Osteoblast (primary cell): ENCODE results near the gene FCF1. TPM values are rescaled to one million over a fixed set of nuclear protein-coding genes. Genes with fewer than 3 reads are reported as not detected.

Experiments used
- DNase-seq: peaks from one replicate; pipeline ENCODE4 v3.0.0; 2011; ENCODE audit warnings: low spot score, mixed read lengths; ENCODE audit not compliant: insufficient read length; ENCODE audit errors: missing footprints
- H2AFZ ChIP-seq: 2 replicates; pipeline ENCODE4 v1.6.0; 2011; ENCODE audit warnings: mild to moderate bottlenecking, low read length
- H3K27ac ChIP-seq: 2 replicates; pipeline ENCODE4 v1.5.1; 2011; ENCODE audit warnings: mild to moderate bottlenecking, low read depth, low read length, moderate library complexity
- H3K27me3 ChIP-seq: 2 replicates; pipeline ENCODE4 v1.6.0; 2012; ENCODE audit warnings: mild to moderate bottlenecking, control low read depth, inconsistent platforms, low read length, moderate library complexity; ENCODE audit not compliant: insufficient read depth
- H3K36me3 ChIP-seq: 2 replicates; pipeline ENCODE4 v1.5.1; 2011; ENCODE audit warnings: mild to moderate bottlenecking, low read length, control low read depth, moderate library complexity; ENCODE audit not compliant: insufficient read depth
- H3K4me1 ChIP-seq: 2 replicates; pipeline ENCODE4 v1.5.1; 2011; ENCODE audit warnings: mild to moderate bottlenecking, low read length, control low read depth, moderate library complexity; ENCODE audit not compliant: insufficient read depth
- H3K4me2 ChIP-seq: 2 replicates; pipeline ENCODE4 v1.6.0; 2011; ENCODE audit warnings: mild to moderate bottlenecking, low read length; ENCODE audit not compliant: insufficient read depth
- H3K4me3 ChIP-seq: fragments of 200-600 bp; sonication (generic); 3 replicates; pipeline ENCODE4 v1.5.1; 2012; ENCODE audit warnings: mild to moderate bottlenecking, low read length, inconsistent platforms; ENCODE audit not compliant: insufficient read depth
- H3K79me2 ChIP-seq: 2 replicates; pipeline ENCODE4 v1.6.0; 2012; ENCODE audit warnings: mild to moderate bottlenecking, low read length, control low read depth, inconsistent platforms; ENCODE audit not compliant: insufficient read depth
- H3K9me3 ChIP-seq: 2 replicates; pipeline ENCODE4 v1.5.1; 2011; ENCODE audit warnings: low read depth, low read length, control low read depth
- H4K20me1 ChIP-seq: 2 replicates; pipeline ENCODE4 v1.6.0; 2012; ENCODE audit warnings: mild to moderate bottlenecking, low read length, control low read depth; ENCODE audit not compliant: insufficient read depth
- total RNA-seq: library from RNA; depleted of rRNA; stranded (reverse); fragments of >200 nt; gene quantifications from 2 replicates; pipeline ENCODE4 v1.2.3, GENCODE V29; 2012
- TF ChIP-seq, protein P1 (sequence below): IDR thresholded peaks from 2 replicates; pipeline ENCODE4 v1.5.1; 2011; ENCODE audit warnings: mild to moderate bottlenecking, low read depth, low read length, moderate library complexity; ENCODE audit errors: extremely low read depth

Gene FCF1
- total RNA-seq, 1 donor: 35.1 TPM

GRCh38 chr14:74713395-74713735 is 421 bp downstream of the FCF1 start:
- Histone ChIP-seq H3K4me2 (peak overlapping the region; percentile 98), H2AFZ (peak overlapping the region; percentile 89)
- TF ChIP-seq, protein P1, sequence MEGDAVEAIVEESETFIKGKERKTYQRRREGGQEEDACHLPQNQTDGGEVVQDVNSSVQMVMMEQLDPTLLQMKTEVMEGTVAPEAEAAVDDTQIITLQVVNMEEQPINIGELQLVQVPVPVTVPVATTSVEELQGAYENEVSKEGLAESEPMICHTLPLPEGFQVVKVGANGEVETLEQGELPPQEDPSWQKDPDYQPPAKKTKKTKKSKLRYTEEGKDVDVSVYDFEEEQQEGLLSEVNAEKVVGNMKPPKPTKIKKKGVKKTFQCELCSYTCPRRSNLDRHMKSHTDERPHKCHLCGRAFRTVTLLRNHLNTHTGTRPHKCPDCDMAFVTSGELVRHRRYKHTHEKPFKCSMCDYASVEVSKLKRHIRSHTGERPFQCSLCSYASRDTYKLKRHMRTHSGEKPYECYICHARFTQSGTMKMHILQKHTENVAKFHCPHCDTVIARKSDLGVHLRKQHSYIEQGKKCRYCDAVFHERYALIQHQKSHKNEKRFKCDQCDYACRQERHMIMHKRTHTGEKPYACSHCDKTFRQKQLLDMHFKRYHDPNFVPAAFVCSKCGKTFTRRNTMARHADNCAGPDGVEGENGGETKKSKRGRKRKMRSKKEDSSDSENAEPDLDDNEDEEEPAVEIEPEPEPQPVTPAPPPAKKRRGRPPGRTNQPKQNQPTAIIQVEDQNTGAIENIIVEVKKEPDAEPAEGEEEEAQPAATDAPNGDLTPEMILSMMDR: no peak

DNA sequence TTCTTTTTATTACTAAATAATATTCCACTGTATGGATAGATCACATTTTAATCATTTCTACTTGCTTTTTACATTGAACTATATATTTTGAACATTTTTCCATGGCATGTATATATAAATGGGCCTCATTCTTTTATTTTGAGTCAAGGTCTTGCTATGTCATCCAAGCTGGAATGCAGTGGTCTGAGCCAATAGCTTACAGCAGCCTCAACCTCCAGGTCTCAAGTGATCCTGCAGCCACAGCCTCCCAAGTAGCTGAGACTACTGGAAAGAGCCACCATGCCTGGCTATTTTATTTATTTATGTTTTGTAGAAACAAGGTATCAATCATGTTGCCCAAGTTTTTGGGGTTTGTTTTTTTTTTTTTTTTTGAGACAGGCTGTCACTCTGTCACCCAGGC is 7.6 kb downstream of the FCF1 start:
- DNase-seq: no peak
- Histone ChIP-seq H3K27ac (peak overlapping the region; percentile 22), H3K4me2 (no peak overlapping the region), H3K4me3 (no peak overlapping the region), H3K9me3 (no peaks in the 10 kb centered on the region), H3K27me3 (no peaks in the 10 kb centered on the region), H3K4me1 (no peaks in the 10 kb centered on the region), H3K36me3 (peaks cover 43% of the 10 kb centered on the region), H3K79me2 (no peaks in the 10 kb centered on the region), H4K20me1 (no peaks in the 10 kb centered on the region), H2AFZ (no peak overlapping the region)
- TF ChIP-seq, protein P1: no peak

More at GRCh38 chr14:74713395-74713735, 421 bp downstream of the FCF1 start:
- Histone ChIP-seq H3K79me2 (peaks cover 66% of the 10 kb centered on the region), H3K9me3 (no peaks in the 10 kb centered on the region), H3K36me3 (peaks cover 31% of the 10 kb centered on the region), H3K4me3 (peak overlapping the region; percentile 96), H4K20me1 (peaks cover 17% of the 10 kb centered on the region), H3K27me3 (no peaks in the 10 kb centered on the region), H3K27ac (peak overlapping the region; percentile 95), H3K4me1 (peaks cover 20% of the 10 kb centered on the region)
- peak; percentile 14 for DNase-seq

- no peaks in the 10 kb centered on the region for H3K9me3 ChIP-seq
- no peaks in the 10 kb centered on the region for H3K27me3 ChIP-seq
- H2AFZ ChIP-seq: no peak overlapping the region
- no peak for DNase-seq
- peaks cover 27% of the 10 kb centered on the region for H3K36me3 ChIP-seq
- H3K4me3 ChIP-seq: no peak overlapping the region
- no peak overlapping the region for H3K27ac ChIP-seq
- TF ChIP-seq, protein P1: no peak
- H4K20me1 ChIP-seq: no peaks in the 10 kb centered on the region
- no peaks in the 10 kb centered on the region for H3K4me1 ChIP-seq
- H3K79me2 ChIP-seq: no peaks in the 10 kb centered on the region
- H3K4me2 ChIP-seq: no peak overlapping the region
Observed at GRCh38 chr14:74723134-74723533, 10.2 kb downstream of the FCF1 start.

GRCh38 chr14:74732387-74732786 is 19.4 kb downstream of the FCF1 start:
- no peak overlapping the region for H3K4me3 ChIP-seq
- no peaks in the 10 kb centered on the region for H4K20me1 ChIP-seq
- DNase-seq: no peak
- no peak overlapping the region for H3K27ac ChIP-seq
- no peak overlapping the region for H2AFZ ChIP-seq
- no peaks in the 10 kb centered on the region for H3K9me3 ChIP-seq
- H3K27me3 ChIP-seq: no peaks in the 10 kb centered on the region
- TF ChIP-seq, protein P1: no peak
- H3K4me2 ChIP-seq: no peak overlapping the region
- peaks cover 2% of the 10 kb centered on the region for H3K79me2 ChIP-seq
- peaks cover 2% of the 10 kb centered on the region for H3K4me1 ChIP-seq
- peaks cover 33% of the 10 kb centered on the region for H3K36me3 ChIP-seq
